Hematopoietic multipotent progenitor cell treated with erythropoietin and hydrocortisone succinate and interleukin-3 and kit ligand, for 15 days (in vitro differentiated cells): ENCODE data around the gene ATF2.
"Not testable (repeated sequence)": the region's sequence is repeated elsewhere in the genome, so short reads cannot be mapped to it uniquely, and the experiment has no call there.

Source experiments
- DNase-seq: peaks from one replicate; pipeline ENCODE4 v3.0.0-alpha.2; 2015; ENCODE audit warnings: low spot score

ATF2 gene

DNA sequence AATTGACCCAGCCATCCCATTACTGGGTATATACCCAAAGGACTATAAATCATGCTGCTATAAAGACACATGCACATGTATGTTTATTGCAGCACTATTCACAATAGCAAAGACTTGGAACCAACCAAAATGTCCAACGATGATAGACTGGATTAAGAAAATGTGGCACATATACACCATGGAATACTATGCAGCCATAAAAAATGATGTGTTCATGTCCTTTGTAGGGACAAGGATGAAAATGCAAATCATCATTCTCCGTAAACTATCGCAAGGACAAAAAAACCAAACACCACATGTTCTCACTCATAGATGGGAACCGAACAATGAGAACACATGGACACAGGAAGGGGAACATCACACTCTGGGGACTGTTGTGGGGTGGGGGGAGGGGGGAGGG, 83.9 kb downstream of the ATF2 start:
- DNase-seq: not testable (repeated sequence)

DNA sequence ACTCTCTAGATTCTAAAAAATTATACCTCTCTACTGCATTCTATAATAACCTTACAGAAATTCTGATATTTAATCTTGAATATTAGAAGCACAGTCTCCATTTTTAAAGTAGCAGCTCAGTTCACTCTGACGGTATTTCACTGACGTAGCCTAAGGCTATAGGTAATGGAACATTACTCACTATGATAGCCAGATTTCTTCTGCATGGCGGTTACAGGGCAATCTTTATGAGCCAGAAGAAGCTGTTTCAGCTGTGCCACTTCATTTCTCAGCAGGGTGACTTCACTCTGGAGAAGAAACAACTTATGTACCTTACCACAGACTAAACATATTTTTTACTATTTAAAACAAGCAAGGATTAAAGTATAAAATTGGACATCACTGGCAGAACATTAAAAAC, 87.5 kb downstream of the ATF2 start:
- DNase-seq: no peak

DNA sequence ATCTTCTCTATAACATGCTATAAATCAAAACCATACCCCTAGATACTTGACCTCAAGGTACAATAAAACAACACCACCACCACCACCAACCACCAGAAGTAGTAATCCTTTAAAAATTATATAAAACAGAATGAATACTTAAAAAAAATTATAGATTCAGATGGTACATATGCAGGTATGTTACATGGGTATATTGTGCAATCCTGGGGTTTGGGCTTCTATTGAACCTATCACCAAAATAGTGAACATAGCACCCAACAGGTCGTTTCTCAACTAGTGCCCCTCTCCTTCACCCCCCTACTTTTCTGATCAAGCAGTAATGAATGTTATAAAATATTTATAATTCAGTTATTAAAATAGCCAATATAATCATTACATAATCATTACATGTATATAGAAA, 91.7 kb downstream of the ATF2 start:
- no peak for DNase-seq

DNA sequence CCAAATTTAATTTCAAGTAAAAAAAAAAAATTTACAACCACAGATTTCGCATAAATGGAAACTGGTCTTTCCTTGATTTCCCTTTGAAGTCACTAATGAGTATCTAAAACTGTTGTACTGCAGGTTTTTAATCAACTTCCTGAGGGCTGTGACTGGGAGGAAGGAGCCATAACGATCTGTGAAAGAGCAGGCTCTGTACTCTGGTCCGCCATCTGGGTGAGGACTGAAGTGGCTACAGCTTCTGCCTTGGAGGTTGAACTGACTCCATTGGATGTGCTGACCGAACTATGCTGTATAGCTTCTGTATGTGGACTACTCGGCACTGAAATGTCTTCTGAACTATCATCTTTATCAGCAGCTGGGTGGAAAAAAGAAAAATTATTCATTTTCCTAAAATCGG, 93.5 kb downstream of the ATF2 start:
- DNase-seq: no peak

DNA sequence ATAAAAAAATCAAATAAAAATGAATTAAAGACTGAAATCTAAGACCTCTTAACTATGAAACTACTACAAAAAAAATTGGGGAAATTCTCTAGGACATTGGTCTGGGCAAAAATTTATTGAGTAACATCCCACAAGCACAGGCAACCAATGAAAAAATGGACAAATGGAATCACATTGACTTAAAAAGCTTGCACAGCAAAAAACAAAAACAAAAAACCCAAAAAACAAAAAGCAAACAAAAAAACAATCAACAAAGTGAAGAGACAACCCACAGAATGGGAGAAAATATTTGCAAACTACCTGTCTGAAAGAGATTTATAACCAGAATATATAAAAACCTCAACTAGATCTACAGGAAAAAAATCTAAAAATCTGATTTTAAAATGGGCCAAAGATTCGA, 99.5 kb downstream of the ATF2 start:
- DNase-seq: no peak

DNA sequence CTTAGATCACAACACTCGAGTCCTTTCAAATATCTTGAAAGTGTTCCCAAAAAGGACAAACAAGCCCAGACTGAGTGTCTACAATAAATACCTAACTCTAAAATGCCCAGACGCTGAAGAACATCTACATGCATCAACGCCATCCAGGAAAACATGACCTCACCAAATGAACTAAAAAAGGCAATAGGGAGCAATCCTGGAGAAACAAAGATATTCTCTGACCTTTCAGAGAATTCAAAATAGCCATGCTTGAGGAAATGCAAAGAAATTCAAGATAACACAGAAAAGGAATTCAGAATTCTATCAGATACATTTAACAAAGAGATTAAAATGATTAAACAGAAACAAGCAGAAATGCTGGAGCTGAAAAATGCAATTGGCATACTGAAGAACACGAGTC, 101.6 kb downstream of the ATF2 start:
- DNase-seq: no peak

DNA sequence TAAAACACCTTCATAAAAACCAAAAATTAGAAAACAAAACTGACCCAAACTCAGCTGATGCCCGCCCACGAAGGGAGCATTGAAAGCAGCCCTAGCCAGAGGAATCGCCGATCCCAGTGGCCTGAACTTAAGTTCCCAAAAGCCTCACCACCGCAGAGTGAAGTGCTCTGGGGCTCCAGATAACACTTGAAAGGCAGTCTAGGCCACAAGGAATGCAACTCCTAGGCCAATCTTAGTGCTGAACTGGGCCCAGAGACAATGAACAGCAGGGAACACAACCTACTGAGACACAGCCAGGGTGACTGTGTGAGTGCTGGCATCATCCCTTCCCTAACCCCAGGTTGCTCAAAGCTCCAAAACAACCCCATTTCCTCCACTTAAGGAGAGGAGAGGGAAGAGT, 103.2 kb downstream of the ATF2 start:
- DNase-seq: no peak

DNA sequence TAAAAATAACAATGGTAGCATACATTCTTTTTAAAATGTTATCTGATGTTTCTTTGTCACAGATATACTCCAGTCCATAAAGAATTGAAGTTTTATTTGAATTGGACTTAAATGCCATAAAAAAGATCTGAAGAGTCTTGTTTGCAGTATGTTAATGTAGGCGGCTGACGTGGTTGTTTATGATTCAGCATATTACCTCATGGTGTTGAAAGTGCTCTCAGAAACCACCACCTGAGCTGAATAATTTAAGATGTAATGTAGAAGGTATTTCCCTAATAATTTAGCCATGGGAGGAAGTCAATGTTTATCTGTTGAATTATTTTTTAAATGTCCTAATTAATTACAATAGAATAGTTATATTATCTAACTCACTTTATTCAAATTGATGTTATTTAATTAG, 104.3 kb downstream of the ATF2 start:
- no peak for DNase-seq

DNA sequence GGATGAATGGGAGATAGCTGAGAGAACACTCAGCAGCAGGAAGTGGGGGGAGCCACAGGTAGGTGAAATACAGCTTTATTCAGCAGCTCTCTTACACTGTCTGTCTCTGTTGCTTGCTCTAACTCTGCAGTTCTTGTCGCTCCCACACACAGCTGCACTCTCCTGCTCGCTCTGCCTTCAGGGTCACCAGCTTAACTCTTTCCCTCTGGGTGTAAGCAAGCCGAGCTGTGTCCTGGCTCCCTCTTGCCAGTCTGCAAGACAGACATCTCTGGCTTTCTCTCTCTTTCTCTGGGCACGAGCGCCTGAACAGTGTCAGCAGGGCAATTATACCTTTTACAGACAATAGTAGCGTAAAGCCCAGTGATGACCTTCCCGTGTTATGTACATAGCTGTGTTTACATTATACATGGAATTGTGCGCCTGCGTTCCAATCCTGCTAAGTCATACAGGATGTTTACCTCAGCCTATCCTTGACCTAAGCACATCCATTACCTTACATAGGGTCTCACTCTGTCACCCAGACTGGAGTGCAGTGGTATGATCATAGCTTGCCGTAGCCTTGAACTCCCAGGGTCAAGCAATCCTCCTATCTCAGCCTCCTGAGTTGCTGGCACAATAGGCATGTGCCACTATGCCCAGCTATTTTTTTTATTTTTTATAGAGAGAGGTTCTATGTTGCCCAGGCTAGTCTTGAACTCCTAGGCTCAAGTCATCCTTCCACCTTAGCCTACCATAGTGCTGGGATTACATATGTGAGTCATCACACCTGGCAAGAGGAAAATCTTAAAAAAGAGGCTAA, 105.0 kb downstream of the ATF2 start:
- no peak for DNase-seq

DNA sequence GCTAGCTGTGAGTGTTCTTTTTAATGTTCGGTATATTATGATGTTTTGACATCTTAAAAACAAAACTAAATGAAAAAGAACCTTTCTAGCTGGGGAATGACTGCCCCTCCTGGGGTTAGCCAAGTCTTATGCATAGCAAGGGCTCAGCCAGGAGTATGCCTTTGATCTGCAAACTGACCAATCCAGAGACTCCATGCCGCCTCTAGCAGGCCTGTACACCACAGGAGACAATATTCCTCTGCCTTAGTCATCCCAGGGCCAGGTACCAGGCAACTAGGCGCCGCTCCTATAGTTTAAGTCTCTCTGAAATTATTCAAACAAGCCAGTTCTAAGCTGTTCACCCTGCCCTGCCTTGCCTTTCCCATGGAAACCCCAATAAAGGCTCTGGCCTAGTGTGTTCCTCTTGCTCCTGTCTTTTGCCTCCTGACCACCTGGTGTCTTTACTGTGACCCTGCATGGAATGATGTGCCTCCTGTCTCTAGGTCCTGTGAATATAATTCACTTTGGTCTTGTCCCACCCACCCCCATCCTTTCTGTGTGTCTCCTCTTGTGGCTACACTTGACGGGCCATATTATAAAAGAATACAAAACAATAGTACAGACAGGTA, 110.8 kb downstream of the ATF2 start:
- no peak for DNase-seq

DNA sequence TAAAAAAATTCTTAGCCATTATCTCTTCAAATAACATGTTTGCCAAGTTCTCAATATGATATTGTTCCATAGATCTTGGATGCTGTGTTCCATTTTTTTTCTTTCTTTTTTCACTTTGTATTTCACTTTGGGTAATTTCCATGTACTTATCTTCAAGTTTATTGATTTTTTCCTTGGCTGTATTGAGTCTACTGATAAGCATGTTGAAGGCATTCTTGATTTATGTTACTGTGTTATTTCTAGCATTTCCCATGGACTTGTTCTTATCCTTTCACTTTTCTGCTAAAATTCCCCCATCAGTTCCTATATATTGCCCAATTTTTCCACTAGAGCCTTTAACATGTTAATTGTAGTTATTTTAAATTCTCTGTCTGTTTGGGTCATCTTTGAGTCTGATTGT, 112.0 kb downstream of the ATF2 start:
- no peak for DNase-seq

DNA sequence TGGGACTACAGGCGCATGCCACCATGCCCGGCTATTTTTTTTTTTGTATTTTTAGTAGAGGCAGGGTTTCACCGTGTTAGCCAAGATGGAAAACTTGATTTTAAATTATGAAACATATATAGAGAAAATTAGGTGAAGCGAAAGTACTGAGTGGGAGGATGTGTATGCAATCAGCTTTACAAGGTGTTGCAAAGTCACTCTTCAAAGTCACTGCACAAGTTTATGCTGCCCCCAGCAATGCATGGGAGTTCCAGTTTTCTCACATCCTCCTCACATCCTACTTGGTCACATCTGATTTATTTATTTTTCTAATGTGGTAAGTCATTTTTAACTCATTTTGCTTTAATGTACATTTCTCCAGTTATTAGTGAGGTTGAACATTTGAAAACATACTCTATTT, 113.7 kb downstream of the ATF2 start:
- no peak for DNase-seq

DNA sequence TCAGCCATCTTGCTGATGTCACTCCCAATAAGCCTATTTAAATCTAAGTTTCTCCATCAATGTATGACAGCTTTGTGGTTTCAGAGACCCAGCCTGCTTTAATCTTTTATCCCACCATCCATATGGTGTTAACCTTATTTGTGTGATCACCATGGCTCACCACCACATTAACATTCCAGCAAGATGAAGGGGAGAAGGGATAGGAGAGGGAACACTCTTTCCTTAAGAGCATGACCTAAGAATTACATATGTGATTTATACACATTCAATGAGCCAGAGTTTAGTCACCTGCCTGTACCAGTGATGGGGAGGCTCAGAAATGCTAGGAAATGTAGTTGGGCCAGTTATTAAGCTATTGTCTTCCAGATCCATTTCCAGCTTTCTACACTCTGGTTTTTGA, 118.3 kb downstream of the ATF2 start:
- no peak for DNase-seq

DNA sequence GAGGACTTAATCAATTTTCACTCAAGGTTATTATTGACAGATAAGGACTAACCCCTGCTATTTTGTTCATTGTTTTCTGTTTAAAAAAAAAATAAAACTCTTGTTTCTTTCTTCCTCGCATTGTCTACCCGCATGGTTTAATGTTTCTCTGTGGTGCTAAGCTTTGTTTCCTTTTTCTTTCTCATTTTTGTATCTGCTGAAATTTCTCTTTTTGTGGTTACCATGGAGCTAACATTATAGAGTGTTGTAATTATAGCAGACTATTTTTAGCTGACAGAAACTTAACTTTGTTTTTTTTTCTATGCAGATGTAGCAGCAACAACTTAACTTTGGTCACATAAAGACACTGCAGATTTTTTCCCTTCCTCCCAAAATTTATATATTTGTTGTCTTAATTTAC, 119.7 kb downstream of the ATF2 start:
- no peak for DNase-seq

DNA sequence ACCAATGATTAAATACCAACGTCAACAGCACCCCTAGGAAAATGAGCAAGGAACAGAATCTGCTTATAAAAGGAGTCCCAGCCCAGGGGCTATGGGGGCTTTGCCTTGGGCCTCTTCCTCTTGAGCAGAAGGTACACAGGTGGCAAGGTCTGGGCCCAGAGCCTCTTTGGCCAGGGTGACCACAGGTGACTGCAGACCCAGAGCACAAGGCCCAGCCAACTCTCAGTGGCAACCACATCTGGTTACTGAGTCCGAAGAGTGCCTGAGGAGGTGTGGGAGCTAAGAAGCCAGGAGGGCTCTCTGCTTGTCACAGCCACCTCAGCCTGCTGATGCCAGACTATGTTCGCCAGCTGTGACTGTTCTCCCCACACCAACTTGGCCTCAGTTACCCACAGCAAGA, 128.5 kb downstream of the ATF2 start:
- no peak for DNase-seq

DNA sequence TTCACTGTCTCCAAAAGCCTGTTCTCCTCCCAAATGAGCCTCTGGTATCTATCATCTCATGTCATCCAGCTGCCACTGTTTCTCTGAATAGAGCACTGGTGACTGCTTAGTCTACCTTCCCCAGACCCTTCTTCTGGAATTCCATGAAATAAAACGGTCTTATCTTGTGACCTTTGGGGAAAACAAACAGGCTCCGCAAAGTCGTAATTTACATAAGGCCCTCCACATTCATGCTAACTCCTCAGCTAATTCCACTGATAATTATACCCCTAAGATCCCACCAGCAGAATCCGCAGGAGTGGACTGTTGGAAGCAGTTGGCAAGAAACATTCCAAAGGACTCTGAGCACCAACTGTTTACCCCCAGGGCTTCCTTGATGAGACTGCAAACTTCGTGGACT, 129.0 kb downstream of the ATF2 start:
- no peak for DNase-seq

DNA sequence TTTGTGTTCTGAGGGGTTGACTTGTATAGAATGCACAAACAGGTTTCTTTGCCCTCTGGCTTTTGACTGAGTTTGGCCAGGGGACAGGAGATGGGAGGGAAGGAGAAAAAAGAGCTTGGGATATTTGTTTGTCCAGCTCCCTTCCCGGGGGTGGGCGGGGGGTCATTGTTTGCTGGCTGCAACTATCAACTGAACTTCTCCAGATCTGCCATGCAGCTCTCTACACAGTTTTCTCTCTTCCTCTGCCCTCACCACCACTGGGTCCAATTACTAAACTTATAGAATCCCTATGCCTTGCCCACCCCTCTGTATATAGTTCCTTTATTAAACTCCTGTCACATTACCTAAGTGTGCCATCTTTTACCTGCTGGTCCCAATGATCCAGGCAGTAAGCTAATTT, 130.1 kb downstream of the ATF2 start:
- no peak for DNase-seq

DNA sequence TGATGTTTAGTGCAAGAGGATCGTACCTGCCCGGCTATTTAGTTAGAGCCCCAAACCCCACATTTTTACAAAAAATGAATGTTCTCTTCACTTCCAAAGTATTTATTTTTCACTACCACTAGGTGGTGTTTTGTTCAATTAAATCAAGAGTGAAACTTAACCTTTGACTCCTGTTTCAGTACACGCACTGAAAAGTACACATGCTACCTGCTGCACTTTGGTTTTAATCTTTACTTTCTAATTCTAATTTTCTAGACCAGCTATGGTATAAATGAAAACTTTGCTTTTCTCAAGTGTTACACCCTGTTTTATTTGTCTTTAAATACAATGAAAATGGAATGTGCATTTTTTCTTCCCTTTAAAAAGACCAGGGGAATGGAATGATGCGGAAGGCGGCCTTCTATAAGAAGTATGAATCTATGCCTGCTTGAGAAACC, 131.4 kb downstream of the ATF2 start:
- DNase-seq: peak; percentile 45

DNA sequence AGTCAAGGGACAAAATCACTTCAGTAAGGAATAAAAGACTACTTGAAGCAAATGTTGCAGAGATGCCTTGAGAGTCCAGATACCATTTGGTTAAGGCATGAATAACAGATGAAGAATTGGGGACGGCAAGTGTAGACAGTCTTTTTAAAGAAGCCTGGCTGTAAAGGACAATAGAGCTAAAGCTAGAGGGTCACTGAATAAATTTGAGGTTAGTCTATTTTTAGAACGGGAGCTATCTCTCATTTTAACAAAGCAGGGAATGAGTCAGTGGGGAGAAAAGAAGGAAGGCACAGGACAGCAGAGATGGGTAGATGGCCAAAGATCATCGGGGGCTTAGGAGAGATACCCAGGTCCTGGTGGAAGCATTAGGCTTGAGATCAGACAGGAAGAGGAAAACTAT, 132.2 kb downstream of the ATF2 start:
- no peak for DNase-seq

DNA sequence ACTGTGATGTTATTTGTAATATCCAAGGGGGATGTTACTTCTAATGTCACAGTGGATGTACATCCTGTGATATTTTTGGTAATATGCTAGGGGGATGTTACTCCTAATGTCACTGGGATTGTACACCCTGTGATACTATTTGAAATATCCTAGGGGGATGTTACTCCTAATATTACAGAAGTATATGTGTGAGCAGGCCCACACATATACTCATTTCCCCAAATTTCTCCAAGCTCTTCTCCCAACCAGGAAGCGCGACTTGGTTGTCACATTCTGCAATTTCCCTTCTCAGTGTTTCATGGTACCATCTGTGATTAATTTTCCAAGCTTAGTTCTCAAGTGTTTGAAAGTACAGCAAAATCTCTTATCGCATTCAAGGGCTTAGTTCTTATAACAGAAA, 133.3 kb downstream of the ATF2 start:
- DNase-seq: no peak

DNA sequence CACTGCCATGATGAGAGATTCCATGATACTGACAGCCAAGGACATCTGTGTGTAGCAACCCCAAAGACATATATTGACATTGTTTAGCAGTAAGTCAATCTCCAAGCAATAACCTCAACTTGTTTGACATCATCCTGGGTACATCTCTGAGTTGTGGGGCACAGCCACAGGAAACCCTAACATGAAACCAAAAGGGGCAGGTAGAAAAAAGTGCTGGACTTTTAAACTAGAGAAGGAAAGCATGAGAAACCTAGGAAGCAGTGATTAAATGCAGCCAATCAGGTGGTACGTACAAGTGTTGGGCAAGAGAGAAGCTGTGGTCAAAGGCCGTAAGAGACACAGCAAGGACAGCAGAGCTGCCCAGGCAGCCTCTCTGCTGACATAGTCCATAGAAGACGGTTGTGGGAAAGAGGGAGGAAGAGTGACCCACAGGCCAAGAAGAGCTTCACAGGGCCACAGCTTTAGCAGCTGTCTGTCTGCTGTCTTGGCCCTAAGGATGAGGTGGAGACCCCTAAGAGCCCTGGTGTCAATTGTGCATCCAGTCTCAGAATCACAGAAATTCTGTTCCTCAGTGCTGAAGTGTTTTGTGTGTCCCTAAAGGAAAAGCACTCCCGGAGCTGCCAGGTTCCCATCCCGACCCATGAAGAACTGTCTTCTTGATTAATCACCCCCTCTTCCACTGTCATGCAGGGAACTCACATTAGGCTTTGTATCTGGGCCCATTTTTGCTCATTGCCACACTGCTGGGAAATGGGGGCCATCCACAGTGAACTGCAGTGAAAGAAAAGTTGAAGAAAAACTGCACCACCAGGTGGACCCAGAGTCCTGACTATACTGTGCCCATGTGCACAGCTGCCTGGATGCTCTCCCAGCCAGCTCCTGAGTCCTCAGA, 137.4 kb downstream of the ATF2 start:
- DNase-seq: no peak

DNA sequence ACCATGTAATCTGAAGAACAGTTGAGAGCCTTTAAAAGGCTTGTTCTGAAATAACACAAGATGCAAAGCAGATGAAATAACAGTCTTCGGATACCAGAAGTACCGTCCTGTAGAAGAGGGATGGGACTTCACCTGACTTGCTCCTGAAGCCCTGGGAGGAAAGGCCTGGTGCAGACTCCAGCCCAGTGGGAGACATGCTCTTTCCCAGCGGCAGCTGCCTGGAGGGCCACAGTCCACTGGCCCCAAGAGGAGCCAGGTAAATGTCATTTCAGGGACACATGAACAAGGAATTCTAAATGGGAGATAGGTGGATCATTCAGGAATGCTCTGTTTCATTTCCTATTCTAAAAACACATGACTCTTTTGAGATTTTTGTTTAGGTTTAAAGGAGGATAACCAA, 140.2 kb downstream of the ATF2 start:
- no peak for DNase-seq

DNA sequence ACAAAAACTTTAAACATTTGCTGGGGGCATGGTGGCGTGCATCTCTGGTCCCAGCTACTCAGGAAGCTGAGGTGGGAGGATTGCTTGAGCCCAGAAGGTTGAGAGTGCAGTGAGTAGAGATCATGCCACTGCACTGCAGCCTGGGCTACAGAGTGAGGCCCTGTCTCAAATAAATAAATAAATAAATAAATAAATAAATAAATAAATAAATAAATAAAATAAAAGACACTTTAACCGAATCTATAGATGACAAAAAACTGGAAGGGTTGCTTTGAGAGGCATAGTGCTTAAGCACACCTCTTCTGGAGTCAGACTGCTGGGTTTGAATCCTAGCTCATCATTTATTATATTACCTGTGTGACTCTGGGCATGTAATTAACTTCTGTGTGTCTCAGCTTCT, 141.6 kb downstream of the ATF2 start:
- DNase-seq: no peak
